HepG2 (cell line): ENCODE data around the gene AP3M1. TPM values are rescaled to one million over a fixed set of nuclear protein-coding genes. Genes with fewer than 3 reads are reported as not detected.

Experiments used
- ATF1 ChIP-seq: IDR thresholded peaks from 2 replicates; pipeline ENCODE4 v1.6.1; 2016; ENCODE audit warnings: mild to moderate bottlenecking, control low read depth
- BRD4 ChIP-seq: sonication (generic); formaldehyde crosslinking; IDR thresholded peaks from 2 replicates; pipeline ENCODE4 v1.4.0; 2020; ENCODE audit warnings: missing genetic modification reagents
- ETV6 ChIP-seq: sonication (generic); formaldehyde crosslinking; conservative IDR thresholded peaks from 2 replicates; pipeline ENCODE4 v1.4.0; 2020; ENCODE audit warnings: missing genetic modification reagents
- HCFC1 ChIP-seq: fragments of 150-350 bp; IDR thresholded peaks from 2 replicates; pipeline ENCODE4 v1.6.1; 2014; ENCODE audit warnings: low read depth, low read length
- HDAC6 ChIP-seq: fragments of 200-600 bp; sonication (generic); IDR thresholded peaks from 2 replicates; pipeline ENCODE4 v1.7.0; 2017; ENCODE audit warnings: mild to moderate bottlenecking, antibody characterized with exemption, low read length, low read depth
- HNRNPL ChIP-seq: fragments of 200-400 bp; formaldehyde crosslinking; IDR thresholded peaks from 2 replicates; pipeline ENCODE4 v1.6.1; 2017; ENCODE audit warnings: mild to moderate bottlenecking, low read depth, low read length
- KAT7 ChIP-seq: IDR thresholded peaks from 2 replicates; pipeline ENCODE4 v1.6.1; 2018; ENCODE audit warnings: borderline replicate concordance, missing compliant biosample characterization
- NFE2L2 ChIP-seq: fragments of 150-350 bp; IDR thresholded peaks from 2 replicates; pipeline ENCODE4 v1.6.1; 2014; ENCODE audit warnings: low read length
- RCOR2 ChIP-seq: IDR thresholded peaks from 2 replicates; pipeline ENCODE4 v1.6.1; 2016; ENCODE audit warnings: missing biosample characterization, missing genetic modification reagents
- SAFB2 ChIP-seq: sonication (generic); formaldehyde crosslinking; IDR thresholded peaks from 2 replicates; pipeline ENCODE4 v1.5.1; 2020; ENCODE audit warnings: missing genetic modification reagents, low read depth, mild to moderate bottlenecking, borderline replicate concordance
- SIN3A ChIP-seq: IDR thresholded peaks from 2 replicates; pipeline ENCODE4 v1.6.1; 2011; ENCODE audit warnings: low read depth, mild to moderate bottlenecking, control low read depth, low read length, borderline replicate concordance
- SMAD9 ChIP-seq: sonication (generic); formaldehyde crosslinking; IDR thresholded peaks from 2 replicates; pipeline ENCODE4 v1.5.1; 2020; ENCODE audit warnings: mild to moderate bottlenecking, missing genetic modification reagents
- SP1 ChIP-seq, 2 experiments: fragments of 450-650 bp in 1 of 2; sonication (generic) in 1 of 2; formaldehyde crosslinking in 1 of 2; IDR thresholded peaks; 2 replicates each; pipeline versions ENCODE4 v1.4.0 to v1.6.1; 2016 to 2020; ENCODE audit warnings: missing genetic modification reagents in 1 of 2
- TSC22D2 ChIP-seq: sonication (generic); formaldehyde crosslinking; IDR thresholded peaks from 2 replicates; pipeline ENCODE4 v1.5.1; 2020; ENCODE audit warnings: missing genetic modification reagents, mild to moderate bottlenecking, borderline replicate concordance
- ZFP37 ChIP-seq: sonication (generic); formaldehyde crosslinking; IDR thresholded peaks from 2 replicates; pipeline ENCODE4 v1.4.0; 2020; ENCODE audit warnings: missing genetic modification reagents, borderline replicate concordance
- ZNF224 ChIP-seq: sonication (generic); formaldehyde crosslinking; IDR thresholded peaks from 2 replicates; pipeline ENCODE4 v1.5.0; 2020; ENCODE audit warnings: mild to moderate bottlenecking, missing genetic modification reagents
- ZNF367 ChIP-seq: sonication (generic); formaldehyde crosslinking; IDR thresholded peaks from 2 replicates; pipeline ENCODE4 v1.4.0; 2020; ENCODE audit warnings: missing genetic modification reagents, borderline replicate concordance
- ZNF619 ChIP-seq: sonication (generic); formaldehyde crosslinking; IDR thresholded peaks from 2 replicates; pipeline ENCODE4 v1.4.0; 2020; ENCODE audit warnings: mild to moderate bottlenecking, missing genetic modification reagents
- ZNF713 ChIP-seq: sonication (generic); formaldehyde crosslinking; IDR thresholded peaks from 2 replicates; pipeline ENCODE4 v1.4.0; 2020; ENCODE audit warnings: mild to moderate bottlenecking, missing genetic modification reagents
- polyA plus RNA-seq, 8 experiments: library from polyadenylated mRNA; depleted of rRNA in 3 of 8; stranded (reverse) in 7 of 8; unstranded in 1 of 8; fragments of >200 nt; fragmentation: Illumina TruSeq in 4 of 8; extraction: Trizol in 4 of 8; gene quantifications; 2 replicates each; pipeline versions ENCODE4 v1.2.1 to v1.2.3, GENCODE V29; 2011 to 2016; ENCODE audit warnings: low read depth in 4 of 8, missing spikeins in 1 of 8, mixed read lengths in 1 of 8; ENCODE audit not compliant: insufficient read depth in 1 of 8
- total RNA-seq, 5 experiments: library from RNA; depleted of rRNA; stranded (reverse); fragments of >200 nt; fragmentation: Illumina TruSeq; extraction: Trizol; gene quantifications; 2 replicates each; pipeline ENCODE4 v1.2.3, GENCODE V29; 2016; ENCODE audit warnings: low read depth in 1 of 5
- TF ChIP-seq, protein P1 (sequence below): sonication (generic); formaldehyde crosslinking; conservative IDR thresholded peaks from 2 replicates; pipeline ENCODE4 v1.8.0; 2022; ENCODE audit warnings: mild to moderate bottlenecking, moderate library complexity, missing genetic modification reagents
- TF ChIP-seq, protein P2 (sequence below): sonication (generic); formaldehyde crosslinking; conservative IDR thresholded peaks from 2 replicates; pipeline ENCODE4 v1.8.0; 2022; ENCODE audit warnings: missing genetic modification reagents
- TF ChIP-seq, protein P3 (sequence below): sonication (generic); formaldehyde crosslinking; IDR thresholded peaks from 2 replicates; pipeline ENCODE4 v1.5.0; 2020; ENCODE audit warnings: mild to moderate bottlenecking, missing genetic modification reagents
- TF ChIP-seq, protein P4 (sequence below): sonication (generic); formaldehyde crosslinking; IDR thresholded peaks from 2 replicates; pipeline ENCODE4 v1.8.0; 2022; ENCODE audit warnings: mild to moderate bottlenecking, missing genetic modification reagents, moderate library complexity

AP3M1 gene
- total and polyA plus RNA-seq, 2 of the 13 experiments (the other 11 are each of a cell fraction or from before 2014, with no cell fraction given) = 29.0 to 31.6 TPM

DNA sequence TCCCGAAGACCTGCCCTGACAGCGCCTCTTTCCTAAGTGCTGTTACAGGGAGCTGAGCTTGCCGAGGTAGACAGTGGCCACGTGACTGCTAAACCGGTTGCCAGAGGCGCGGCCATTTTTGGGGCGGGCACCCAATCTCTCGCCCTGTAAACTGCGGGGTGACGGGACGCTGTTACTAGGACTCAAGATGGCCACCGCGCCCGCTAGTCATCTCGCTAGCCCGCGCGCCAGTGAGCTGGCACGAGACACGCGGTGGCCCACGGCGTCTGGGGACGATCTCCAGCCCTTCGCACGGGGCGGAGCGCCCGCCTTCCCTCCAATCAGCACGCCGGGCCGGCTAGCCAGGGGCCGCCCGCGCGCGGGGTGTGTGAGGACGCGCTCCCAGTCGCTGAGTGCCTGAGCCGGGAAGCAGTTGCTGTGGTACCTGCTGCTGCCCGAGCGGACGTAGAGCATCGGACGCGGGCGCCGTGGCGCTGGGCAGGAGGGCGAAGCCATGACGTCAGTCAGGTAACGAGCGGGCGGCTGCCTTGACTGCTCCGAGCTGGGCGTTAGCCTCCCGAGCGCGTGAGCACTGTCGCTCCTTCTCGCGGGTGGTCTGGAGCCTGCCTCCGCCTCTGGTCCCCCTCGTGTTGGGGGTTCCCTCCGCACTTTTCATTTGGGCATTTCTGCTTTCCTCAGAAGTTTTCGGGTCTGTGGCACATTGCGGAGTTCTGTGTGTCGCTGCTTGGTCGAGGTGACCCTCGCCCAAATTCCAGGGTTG is 25.9 kb upstream of the AP3M1 start (continued):
- no peak for TF ChIP-seq SP1 (IDR thresholded peaks at IDR 0.05)
- peak; percentile 68; the same call in 1 of the 2 replicates for TF ChIP-seq SP1 (CRISPR knock-in tag; IDR thresholded peaks at IDR 0.05)
- TF ChIP-seq BRD4 (CRISPR knock-in tag) = peak; percentile 68; the same call in 1 of the 2 replicates
- TF ChIP-seq TSC22D2 = peak; percentile 87; the same call in 1 of the 2 replicates
- peak; percentile 55; the same call in 1 of the 2 replicates for TF ChIP-seq SAFB2 (CRISPR knock-in tag)
- no peak for TF ChIP-seq ZFP37 (CRISPR knock-in tag)
- peak; percentile 68; the same call in 1 of the 2 replicates for TF ChIP-seq ZNF367 (CRISPR knock-in tag)
- peak; percentile 69 for TF ChIP-seq HNRNPL
- peak; percentile 21; the same call in 1 of the 2 replicates for TF ChIP-seq HCFC1
- TF ChIP-seq KAT7 (CRISPR knock-in tag) = peak; percentile 73; the same call in 1 of the 2 replicates
- TF ChIP-seq SMAD9 (CRISPR knock-in tag) = no peak
- TF ChIP-seq, protein P1, sequence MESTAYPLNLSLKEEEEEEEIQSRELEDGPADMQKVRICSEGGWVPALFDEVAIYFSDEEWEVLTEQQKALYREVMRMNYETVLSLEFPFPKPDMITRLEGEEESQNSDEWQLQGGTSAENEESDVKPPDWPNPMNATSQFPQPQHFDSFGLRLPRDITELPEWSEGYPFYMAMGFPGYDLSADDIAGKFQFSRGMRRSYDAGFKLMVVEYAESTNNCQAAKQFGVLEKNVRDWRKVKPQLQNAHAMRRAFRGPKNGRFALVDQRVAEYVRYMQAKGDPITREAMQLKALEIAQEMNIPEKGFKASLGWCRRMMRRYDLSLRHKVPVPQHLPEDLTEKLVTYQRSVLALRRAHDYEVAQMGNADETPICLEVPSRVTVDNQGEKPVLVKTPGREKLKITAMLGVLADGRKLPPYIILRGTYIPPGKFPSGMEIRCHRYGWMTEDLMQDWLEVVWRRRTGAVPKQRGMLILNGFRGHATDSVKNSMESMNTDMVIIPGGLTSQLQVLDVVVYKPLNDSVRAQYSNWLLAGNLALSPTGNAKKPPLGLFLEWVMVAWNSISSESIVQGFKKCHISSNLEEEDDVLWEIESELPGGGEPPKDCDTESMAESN (CRISPR knock-in tag) = peak; percentile 84
- peak; percentile 84 for TF ChIP-seq ZNF619 (CRISPR knock-in tag)
- peak; percentile 14; the same call in 1 of the 2 replicates for TF ChIP-seq ATF1
- TF ChIP-seq SIN3A = peak; percentile 76; the same call in 1 of the 2 replicates
- TF ChIP-seq, protein P2, sequence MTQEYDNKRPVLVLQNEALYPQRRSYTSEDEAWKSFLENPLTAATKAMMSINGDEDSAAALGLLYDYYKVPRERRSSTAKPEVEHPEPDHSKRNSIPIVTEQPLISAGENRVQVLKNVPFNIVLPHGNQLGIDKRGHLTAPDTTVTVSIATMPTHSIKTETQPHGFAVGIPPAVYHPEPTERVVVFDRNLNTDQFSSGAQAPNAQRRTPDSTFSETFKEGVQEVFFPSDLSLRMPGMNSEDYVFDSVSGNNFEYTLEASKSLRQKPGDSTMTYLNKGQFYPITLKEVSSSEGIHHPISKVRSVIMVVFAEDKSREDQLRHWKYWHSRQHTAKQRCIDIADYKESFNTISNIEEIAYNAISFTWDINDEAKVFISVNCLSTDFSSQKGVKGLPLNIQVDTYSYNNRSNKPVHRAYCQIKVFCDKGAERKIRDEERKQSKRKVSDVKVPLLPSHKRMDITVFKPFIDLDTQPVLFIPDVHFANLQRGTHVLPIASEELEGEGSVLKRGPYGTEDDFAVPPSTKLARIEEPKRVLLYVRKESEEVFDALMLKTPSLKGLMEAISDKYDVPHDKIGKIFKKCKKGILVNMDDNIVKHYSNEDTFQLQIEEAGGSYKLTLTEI (CRISPR knock-in tag) = no peak
- TF ChIP-seq HDAC6 = no peak
- TF ChIP-seq, protein P3, sequence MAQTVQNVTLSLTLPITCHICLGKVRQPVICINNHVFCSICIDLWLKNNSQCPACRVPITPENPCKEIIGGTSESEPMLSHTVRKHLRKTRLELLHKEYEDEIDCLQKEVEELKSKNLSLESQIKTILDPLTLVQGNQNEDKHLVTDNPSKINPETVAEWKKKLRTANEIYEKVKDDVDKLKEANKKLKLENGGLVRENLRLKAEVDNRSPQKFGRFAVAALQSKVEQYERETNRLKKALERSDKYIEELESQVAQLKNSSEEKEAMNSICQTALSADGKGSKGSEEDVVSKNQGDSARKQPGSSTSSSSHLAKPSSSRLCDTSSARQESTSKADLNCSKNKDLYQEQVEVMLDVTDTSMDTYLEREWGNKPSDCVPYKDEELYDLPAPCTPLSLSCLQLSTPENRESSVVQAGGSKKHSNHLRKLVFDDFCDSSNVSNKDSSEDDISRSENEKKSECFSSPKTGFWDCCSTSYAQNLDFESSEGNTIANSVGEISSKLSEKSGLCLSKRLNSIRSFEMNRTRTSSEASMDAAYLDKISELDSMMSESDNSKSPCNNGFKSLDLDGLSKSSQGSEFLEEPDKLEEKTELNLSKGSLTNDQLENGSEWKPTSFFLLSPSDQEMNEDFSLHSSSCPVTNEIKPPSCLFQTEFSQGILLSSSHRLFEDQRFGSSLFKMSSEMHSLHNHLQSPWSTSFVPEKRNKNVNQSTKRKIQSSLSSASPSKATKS (CRISPR knock-in tag) = no peak; the same call in 1 of the 2 replicates
- TF ChIP-seq ZNF224 (CRISPR knock-in tag) = peak; percentile 68; the same call in 1 of the 2 replicates
- TF ChIP-seq ZNF713 (CRISPR knock-in tag) = no peak
- TF ChIP-seq, protein P4, sequence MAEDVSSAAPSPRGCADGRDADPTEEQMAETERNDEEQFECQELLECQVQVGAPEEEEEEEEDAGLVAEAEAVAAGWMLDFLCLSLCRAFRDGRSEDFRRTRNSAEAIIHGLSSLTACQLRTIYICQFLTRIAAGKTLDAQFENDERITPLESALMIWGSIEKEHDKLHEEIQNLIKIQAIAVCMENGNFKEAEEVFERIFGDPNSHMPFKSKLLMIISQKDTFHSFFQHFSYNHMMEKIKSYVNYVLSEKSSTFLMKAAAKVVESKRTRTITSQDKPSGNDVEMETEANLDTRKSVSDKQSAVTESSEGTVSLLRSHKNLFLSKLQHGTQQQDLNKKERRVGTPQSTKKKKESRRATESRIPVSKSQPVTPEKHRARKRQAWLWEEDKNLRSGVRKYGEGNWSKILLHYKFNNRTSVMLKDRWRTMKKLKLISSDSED (CRISPR knock-in tag) = no peak
- no peak; the same call in 1 of the 2 replicates for TF ChIP-seq RCOR2 (CRISPR knock-in tag)
- TF ChIP-seq NFE2L2 = no peak
- TF ChIP-seq ETV6 (CRISPR knock-in tag) = peak; percentile 28; the same call in 1 of the 2 replicates
